Neuron (in vitro differentiated cells): ENCODE data around the gene SORBS1.
"Not testable (repeated sequence)": the region's sequence is repeated elsewhere in the genome, so short reads cannot be mapped to it uniquely, and the experiment has no call there.

ENCODE experiments used
- H2AFZ ChIP-seq: one replicate; pipeline ENCODE4 v1.6.1; 2013; ENCODE audit warnings: low read depth, mild to moderate bottlenecking, inconsistent platforms, low read length, moderate library complexity
- H3K27me3 ChIP-seq: one replicate; pipeline ENCODE4 v1.6.1; 2013; ENCODE audit warnings: low read length; ENCODE audit not compliant: insufficient read depth
- H3K36me3 ChIP-seq: one replicate; pipeline ENCODE4 v1.6.1; 2013; ENCODE audit warnings: low read length; ENCODE audit not compliant: insufficient read depth
- H3K4me1 ChIP-seq: one replicate; pipeline ENCODE4 v1.6.1; 2013; ENCODE audit warnings: low read length; ENCODE audit not compliant: insufficient read depth
- H3K4me3 ChIP-seq: 2 replicates; pipeline ENCODE4 v1.5.1; 2013; ENCODE audit warnings: mild to moderate bottlenecking, low read length, moderate library complexity
- H3K9me3 ChIP-seq: one replicate; pipeline ENCODE4 v1.6.1; 2013; ENCODE audit warnings: low read length

The SORBS1 gene

DNA sequence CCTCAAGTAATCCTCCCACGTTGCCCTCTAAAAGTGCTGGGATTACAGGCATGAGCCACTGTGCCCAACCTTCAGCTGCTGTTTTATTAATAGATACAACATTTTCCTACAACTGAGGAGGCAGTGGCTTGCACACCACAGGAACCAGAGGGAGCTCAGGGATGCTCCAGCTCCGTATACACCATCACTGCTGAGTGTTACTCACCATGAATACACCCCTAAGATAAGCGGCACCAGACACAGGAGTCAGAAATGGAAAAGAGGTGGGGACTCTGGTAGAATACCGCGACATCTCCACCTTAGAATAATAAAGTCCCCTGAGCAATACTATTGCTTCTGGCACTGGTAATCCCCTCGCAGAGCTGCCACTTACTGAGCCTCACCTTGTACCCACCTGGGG lies 201.7 kb downstream of the SORBS1 start:
- H3K4me1 ChIP-seq, result no peaks in the 10 kb centered on the region
- H3K27me3 ChIP-seq, result no peaks in the 10 kb centered on the region
- H2AFZ ChIP-seq, result no peak overlapping the region
- no peak overlapping the region for H3K4me3 ChIP-seq
- H3K36me3 ChIP-seq, result peaks cover 14% of the 10 kb centered on the region
- H3K9me3 ChIP-seq, result peaks cover 3% of the 10 kb centered on the region

DNA sequence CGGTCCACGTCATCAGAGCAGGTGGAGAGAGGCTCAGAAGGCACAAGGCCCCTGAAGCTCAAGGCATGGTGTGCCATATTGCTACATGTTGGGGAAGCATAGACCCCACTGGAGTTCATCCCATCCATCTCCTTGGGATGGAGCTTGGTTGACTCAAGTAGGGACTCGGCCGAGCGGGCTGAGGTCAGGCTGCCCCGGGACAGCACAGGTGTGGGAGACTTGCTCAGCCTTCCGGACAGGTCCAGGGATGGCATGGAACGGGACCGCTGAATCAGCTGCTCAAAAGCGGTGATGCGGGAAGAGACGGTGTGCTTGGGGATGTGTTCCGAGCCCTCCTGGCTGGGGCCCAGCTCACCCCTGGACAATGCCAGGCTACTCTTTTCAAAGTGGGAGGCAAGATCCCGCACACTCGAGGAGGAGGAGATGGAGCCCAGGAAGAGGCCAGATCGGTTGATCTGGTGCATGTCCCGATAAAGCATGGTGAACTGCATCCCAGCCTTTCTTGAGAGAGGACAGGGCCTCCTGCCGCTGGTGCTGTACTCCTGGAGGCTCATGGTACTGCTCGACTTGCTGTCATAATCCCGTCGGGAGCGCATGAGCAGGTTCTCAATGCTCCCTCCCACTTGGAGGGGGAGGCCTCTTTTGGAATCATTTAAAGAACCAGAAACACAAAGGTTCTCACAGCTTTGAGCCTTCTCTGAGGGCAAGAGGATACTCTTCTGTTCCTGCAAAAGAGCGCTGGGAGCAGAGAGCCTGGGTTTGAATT lies 204.8 kb downstream of the SORBS1 start:
- Histone ChIP-seq H2AFZ (no peak overlapping the region), H3K27me3 (no peaks in the 10 kb centered on the region), H3K36me3 (peaks cover 16% of the 10 kb centered on the region), H3K4me3 (no peak overlapping the region), H3K9me3 (peaks cover 3% of the 10 kb centered on the region), H3K4me1 (no peaks in the 10 kb centered on the region)

DNA sequence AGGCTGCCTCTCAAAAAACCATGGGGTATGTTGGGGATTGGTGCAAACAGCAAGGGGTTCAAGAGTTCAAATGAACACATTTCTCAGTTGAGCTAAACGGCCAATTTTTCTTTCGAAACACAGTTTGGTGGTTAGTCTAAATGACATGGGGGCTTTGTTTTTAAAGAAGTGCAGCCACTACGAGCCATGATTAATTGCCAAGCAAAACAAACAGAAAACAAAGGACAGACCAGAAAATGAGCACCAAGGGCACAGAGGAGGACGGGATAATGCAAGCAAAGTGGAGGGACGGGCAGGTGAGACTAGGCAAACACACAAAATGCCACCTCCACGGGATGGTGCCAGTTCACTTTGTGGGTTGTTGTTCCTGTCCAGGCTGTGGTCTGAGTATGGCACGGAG lies 205.9 kb downstream of the SORBS1 start:
- peaks cover 16% of the 10 kb centered on the region for H3K36me3 ChIP-seq

GRCh38 chr10:95354110-95354509 lies 207.1 kb downstream of the SORBS1 start:
- H3K36me3 ChIP-seq, result peaks cover 16% of the 10 kb centered on the region
- H3K27me3 ChIP-seq, result no peaks in the 10 kb centered on the region
- no peaks in the 10 kb centered on the region for H3K4me1 ChIP-seq
- no peak overlapping the region for H2AFZ ChIP-seq
- H3K9me3 ChIP-seq, result peaks cover 3% of the 10 kb centered on the region
- no peak overlapping the region for H3K4me3 ChIP-seq

More for the DNA sequence above, 205.9 kb downstream of the SORBS1 start:
- H2AFZ ChIP-seq, result no peak overlapping the region
- no peak overlapping the region for H3K4me3 ChIP-seq
- no peaks in the 10 kb centered on the region for H3K27me3 ChIP-seq
- no peaks in the 10 kb centered on the region for H3K4me1 ChIP-seq
- H3K9me3 ChIP-seq, result peaks cover 3% of the 10 kb centered on the region

DNA sequence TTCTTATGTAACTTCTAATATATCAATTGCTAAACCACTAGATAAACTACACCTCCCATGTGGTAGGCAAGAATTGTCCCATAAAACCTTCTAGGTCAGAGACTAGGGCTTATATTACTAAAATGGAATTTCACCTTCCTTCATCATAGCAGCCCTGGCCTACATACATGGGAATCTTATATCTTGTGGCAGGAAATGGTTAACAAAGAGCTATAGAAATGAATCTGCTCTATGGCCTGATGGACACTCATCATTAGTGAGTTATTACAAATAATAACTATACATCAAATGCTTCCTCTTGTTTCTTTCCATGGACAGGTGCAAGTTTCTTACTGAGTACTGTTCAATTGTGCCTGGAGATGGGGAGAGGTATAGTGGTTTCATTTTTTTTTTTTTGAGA lies 208.0 kb downstream of the SORBS1 start:
- H3K27me3 ChIP-seq, result no peaks in the 10 kb centered on the region
- H3K9me3 ChIP-seq, result peaks cover 3% of the 10 kb centered on the region
- no peak overlapping the region for H2AFZ ChIP-seq
- H3K36me3 ChIP-seq, result peaks cover 16% of the 10 kb centered on the region
- H3K4me3 ChIP-seq, result no peak overlapping the region
- H3K4me1 ChIP-seq, result no peaks in the 10 kb centered on the region

GRCh38 chr10:95352684-95353083 lies 208.5 kb downstream of the SORBS1 start:
- Histone ChIP-seq H3K4me3 (no peak overlapping the region), H2AFZ (no peak overlapping the region), H3K27me3 (no peaks in the 10 kb centered on the region), H3K9me3 (peaks cover 3% of the 10 kb centered on the region), H3K36me3 (peaks cover 16% of the 10 kb centered on the region), H3K4me1 (no peaks in the 10 kb centered on the region)

DNA sequence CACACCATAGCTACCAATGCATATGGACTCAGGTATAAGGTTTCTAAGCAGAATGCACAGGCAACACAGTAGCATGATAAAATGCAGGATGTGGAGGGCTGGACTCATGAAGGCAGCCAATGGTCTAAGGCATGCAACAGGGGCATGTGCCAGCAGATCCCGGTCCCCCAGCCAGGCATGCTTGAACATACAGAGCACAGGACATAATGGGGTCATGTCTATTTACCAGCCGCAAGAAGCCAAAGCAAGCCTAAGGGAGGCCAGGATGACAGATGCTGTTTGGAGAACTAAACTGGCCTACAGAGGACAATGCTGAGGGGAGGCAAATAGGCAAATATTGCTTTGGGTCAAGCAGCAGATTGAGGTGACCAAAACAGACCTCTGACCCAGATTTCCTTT lies 210.3 kb downstream of the SORBS1 start:
- Histone ChIP-seq H3K27me3 (no peaks in the 10 kb centered on the region), H3K36me3 (peaks cover 11% of the 10 kb centered on the region), H3K4me1 (peaks cover 8% of the 10 kb centered on the region), H3K4me3 (no peak overlapping the region), H3K9me3 (no peaks in the 10 kb centered on the region), H2AFZ (no peak overlapping the region)

DNA sequence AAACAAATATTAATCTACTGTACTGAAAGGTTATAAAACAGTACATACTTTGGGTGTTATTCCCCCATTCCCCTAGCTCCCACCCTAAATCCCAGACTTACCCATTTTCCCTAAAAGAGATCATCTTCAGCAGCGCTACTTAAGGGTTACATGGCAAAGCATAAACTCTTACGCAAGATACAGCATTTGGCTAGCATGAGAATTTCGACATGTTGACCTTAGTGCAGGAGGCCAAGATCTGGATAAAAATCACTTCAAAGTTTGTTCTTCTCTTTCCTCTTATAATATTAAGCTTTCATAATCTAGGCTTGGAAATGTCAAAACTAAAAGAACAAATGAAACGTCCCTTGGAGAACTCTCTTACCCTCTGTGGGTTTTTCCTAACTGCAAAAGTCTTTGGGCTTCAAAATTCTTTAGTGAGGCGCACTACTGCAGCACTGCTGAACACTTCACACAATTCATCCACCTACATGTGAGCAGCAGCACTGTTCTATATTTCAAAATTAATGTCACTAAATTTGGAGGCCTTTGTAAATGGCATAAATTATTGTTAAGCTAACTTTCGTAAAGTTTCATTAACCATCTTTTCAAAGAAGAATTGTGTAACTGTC lies 210.8 kb downstream of the SORBS1 start:
- Histone ChIP-seq H3K36me3 (peaks cover 8% of the 10 kb centered on the region), H2AFZ (no peak overlapping the region), H3K9me3 (no peaks in the 10 kb centered on the region), H3K4me1 (peaks cover 8% of the 10 kb centered on the region), H3K4me3 (no peak overlapping the region), H3K27me3 (no peaks in the 10 kb centered on the region)

DNA sequence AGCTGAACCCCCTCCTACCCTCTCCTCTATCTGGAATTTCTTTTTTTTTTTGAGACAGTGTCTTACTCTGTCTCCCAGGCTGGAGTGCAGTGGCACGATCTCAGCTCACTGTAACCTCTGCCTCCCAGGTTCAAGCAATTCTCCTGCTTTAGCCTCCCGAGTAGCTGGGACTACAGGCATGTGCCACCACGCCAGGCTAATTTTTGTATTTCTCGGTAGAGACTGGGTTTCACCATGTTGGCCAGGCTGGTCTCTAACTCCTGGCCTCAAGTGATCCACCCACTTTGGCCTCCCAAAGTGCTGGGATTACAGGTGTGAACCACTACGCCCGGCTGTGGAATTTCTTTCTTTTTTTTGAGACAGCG lies 213.8 kb downstream of the SORBS1 start:
- not testable (repeated sequence) for H3K9me3 ChIP-seq

DNA sequence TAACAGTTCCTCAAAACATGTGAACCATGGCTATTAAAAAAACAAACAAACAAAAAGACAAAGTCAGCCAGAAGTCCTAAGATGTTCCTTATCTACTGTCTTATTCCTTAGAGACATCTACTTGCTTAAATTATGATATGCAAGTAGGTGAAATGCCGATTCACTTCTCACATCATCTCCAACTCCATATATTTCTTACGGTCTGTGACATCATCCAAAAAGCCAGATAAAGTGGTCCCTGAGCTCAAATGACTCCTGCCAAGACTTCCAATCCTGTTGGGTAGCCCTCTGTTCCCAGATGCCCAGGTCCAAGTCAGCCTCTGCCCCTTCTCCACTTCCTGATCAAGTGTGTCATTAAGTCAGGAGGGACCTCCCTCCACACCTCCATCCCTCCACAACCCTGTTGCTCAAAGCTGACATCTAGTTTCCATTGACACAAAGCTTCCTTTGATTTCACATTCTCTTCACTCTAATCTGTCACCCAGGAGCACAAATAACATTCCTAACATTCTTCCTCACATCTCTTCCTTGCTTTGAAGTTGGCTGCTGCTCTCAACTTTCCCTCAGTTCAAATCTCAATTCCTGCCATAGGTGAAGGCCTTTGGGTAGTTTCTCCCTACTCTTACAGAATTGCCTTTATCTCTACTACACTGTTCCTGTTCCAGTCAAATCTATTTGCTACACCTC lies 214.3 kb downstream of the SORBS1 start:
- H3K27me3 ChIP-seq, result no peaks in the 10 kb centered on the region
- peaks cover 8% of the 10 kb centered on the region for H3K4me1 ChIP-seq
- H2AFZ ChIP-seq, result no peak overlapping the region
- no peaks in the 10 kb centered on the region for H3K36me3 ChIP-seq
- H3K4me3 ChIP-seq, result no peak overlapping the region
- no peaks in the 10 kb centered on the region for H3K9me3 ChIP-seq

More for the DNA sequence above, 213.8 kb downstream of the SORBS1 start:
- not testable (repeated sequence) for H3K4me3 ChIP-seq, H3K4me1 ChIP-seq, H3K36me3 ChIP-seq, H2AFZ ChIP-seq, H3K27me3 ChIP-seq

DNA sequence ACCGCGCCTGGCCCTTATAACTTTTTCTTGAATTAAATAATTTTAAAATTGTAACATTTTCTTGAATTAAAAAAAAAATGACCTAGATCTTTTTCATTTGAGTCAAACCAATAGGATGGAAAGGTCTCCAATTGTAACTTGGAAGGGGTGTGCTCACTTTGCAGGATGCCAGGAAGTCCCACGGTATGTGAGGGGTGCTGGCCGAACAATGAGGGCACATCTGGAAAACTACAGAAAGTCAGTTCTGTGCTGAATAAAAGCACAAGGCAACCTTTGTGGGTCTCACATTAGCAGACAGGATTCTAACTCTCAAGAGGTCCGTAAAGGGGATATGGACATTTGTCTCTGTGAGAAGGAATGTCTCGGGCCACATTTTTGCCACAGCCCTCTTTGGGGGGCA lies 217.6 kb downstream of the SORBS1 start:
- Histone ChIP-seq H3K4me1 (peaks cover 8% of the 10 kb centered on the region), H2AFZ (no peak overlapping the region), H3K36me3 (peaks cover 4% of the 10 kb centered on the region), H3K27me3 (no peaks in the 10 kb centered on the region), H3K9me3 (no peaks in the 10 kb centered on the region), H3K4me3 (no peak overlapping the region)

DNA sequence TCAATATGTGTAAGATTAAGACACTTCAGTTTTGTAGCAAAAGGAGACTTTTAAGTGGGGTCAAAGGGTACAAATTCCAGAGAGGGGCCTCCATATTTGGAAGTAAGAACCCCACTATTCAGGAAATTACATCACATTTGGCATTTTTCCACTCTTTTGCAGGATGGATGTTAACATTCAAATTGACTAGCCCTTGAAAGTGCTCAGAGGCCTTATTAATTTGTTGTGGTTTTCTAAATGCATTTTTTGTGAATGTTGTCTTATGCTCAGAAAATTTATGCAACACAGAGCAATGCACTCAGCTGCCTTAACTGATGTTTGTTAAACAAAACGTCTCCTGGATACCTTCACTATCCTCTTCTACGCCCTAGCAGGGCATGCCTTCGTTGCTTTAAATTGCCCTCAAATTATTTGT lies 219.4 kb downstream of the SORBS1 start:
- H3K27me3 ChIP-seq, result no peaks in the 10 kb centered on the region
- no peak overlapping the region for H3K4me3 ChIP-seq
- peaks cover 4% of the 10 kb centered on the region for H3K36me3 ChIP-seq
- no peaks in the 10 kb centered on the region for H3K9me3 ChIP-seq
- H3K4me1 ChIP-seq, result peaks cover 3% of the 10 kb centered on the region
- H2AFZ ChIP-seq, result no peak overlapping the region

GRCh38 chr10:95339863-95340262 lies 221.3 kb downstream of the SORBS1 start:
- Histone ChIP-seq H3K4me3 (no peak overlapping the region), H2AFZ (no peak overlapping the region), H3K27me3 (no peaks in the 10 kb centered on the region), H3K4me1 (no peaks in the 10 kb centered on the region), H3K36me3 (peaks cover 4% of the 10 kb centered on the region), H3K9me3 (no peaks in the 10 kb centered on the region)
